Measurements from ENCODE around the gene NBEA. TPM values are rescaled to one million over a fixed set of nuclear protein-coding genes. Genes with fewer than 3 reads are reported as not detected.

NBEA gene
- total and polyA plus RNA-seq, 11 donors: 5.0 to 39.2 (median 23.2) TPM

- intact Hi-C loops (cut with DNase I): no loop called here
- Histone ChIP-seq H3K4me3 (no peak overlapping the region), H3K27me3 (no peaks in the 10 kb centered on the region), H3K27ac (no peak overlapping the region), H3K36me3 (no peaks in the 10 kb centered on the region), H3K9me3 (peaks cover 0 to 8% (median 0%) of the 10 kb centered on the region in 12 donors), H3K4me1 (no peaks in the 10 kb centered on the region)
- WGBS, 4 donors: 90 to 95% (median 93%) methylated on average over 6 of the region's 6 CpGs
- ATAC-seq (no peak), DNase-seq (no peak)
- TF ChIP-seq, protein P1, sequence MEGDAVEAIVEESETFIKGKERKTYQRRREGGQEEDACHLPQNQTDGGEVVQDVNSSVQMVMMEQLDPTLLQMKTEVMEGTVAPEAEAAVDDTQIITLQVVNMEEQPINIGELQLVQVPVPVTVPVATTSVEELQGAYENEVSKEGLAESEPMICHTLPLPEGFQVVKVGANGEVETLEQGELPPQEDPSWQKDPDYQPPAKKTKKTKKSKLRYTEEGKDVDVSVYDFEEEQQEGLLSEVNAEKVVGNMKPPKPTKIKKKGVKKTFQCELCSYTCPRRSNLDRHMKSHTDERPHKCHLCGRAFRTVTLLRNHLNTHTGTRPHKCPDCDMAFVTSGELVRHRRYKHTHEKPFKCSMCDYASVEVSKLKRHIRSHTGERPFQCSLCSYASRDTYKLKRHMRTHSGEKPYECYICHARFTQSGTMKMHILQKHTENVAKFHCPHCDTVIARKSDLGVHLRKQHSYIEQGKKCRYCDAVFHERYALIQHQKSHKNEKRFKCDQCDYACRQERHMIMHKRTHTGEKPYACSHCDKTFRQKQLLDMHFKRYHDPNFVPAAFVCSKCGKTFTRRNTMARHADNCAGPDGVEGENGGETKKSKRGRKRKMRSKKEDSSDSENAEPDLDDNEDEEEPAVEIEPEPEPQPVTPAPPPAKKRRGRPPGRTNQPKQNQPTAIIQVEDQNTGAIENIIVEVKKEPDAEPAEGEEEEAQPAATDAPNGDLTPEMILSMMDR (IDR thresholded peaks at IDR 0.05): no peak
- TF ChIP-seq POLR2A (IDR thresholded peaks at IDR 0.05): no peak
Observed at GRCh38 chr13:35681685-35682084, 739.6 kb downstream of the NBEA start.

GRCh38 chr13:35684432-35684831 is 742.4 kb downstream of the NBEA start:
- Histone ChIP-seq H3K27ac (no peak overlapping the region), H3K36me3 (no peaks in the 10 kb centered on the region), H3K27me3 (no peaks in the 10 kb centered on the region), H3K4me3 (no peak overlapping the region), H3K4me1 (no peaks in the 10 kb centered on the region), H3K9me3 (no peaks in the 10 kb centered on the region)
- ATAC-seq: no peak
- intact Hi-C loops (cut with DNase I): no loop called here
- DNase-seq: no peak
- TF ChIP-seq, protein P1 (IDR thresholded peaks at IDR 0.05): no peak
- TF ChIP-seq POLR2A (IDR thresholded peaks at IDR 0.05): no peak
- WGBS, 4 donors: 89 to 95% (median 94%) methylated on average over 5 of the region's 5 CpGs

DNA sequence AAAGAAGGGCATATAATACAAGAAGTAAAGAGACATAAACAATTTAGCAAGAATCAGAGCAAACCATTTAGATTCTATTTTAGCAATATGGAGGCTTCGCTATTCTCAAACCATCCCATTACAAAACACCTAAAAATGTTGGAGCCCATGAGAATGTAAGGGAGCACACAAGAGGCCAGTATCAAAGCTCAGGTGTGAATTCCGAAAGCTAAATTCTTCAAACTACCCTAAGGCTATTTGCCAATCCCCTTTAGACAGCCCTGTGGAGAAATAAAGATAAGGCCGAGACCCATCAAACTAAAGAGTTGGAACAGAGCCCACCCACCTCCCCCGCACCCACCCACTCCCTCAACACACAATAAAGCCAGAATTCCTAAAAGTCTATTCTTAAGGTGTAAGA is 745.3 kb downstream of the NBEA start:
- H3K9me3 ChIP-seq: no peaks in the 10 kb centered on the region
- H3K4me1 ChIP-seq: peaks cover 0 to 8% (median 0%) of the 10 kb centered on the region in 12 donors
- no peaks in the 10 kb centered on the region for H3K27me3 ChIP-seq
- TF ChIP-seq, protein P1 (IDR thresholded peaks at IDR 0.05): no peak
- no peak for TF ChIP-seq POLR2A (IDR thresholded peaks at IDR 0.05)
- no peak overlapping the region for H3K4me3 ChIP-seq
- DNase-seq: no peak
- intact Hi-C loops (cut with DNase I): no loop called here
- no peak overlapping the region for H3K27ac ChIP-seq
- no peaks in the 10 kb centered on the region for H3K36me3 ChIP-seq
- no peak for ATAC-seq
- WGBS, 4 donors: 68 to 81% (median 78%) methylated on average over 3 to 4 of the region's 4 CpGs

DNA sequence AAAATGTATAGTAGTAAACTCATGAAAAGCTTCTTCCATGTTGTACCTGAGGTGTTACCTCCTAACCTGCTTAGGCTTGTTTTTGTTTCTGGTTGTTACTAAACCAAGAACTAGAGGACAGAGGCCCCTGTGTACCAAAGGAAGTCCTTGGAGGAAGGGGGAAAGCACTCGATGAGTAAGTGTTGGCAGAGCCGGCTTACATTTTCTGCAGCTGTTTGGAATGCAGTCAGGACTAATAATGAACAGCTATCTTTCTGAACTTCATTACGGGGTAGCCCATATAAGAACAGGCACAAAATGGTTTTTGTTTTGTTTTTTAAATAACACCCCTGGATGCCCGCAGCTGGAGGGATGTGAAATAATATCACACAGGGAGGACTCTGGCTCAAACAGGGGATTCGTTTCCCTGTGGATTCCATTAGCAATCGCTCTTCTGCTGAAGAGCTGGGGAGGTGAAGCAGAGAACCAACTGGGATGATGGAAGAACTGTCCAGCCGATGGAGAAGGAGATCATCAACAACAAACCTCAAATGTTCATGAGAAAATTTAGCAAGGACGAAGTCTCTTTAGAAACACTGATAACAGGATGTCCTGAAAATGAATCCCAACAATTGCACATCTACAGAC is 748.6 kb downstream of the NBEA start:
- H3K4me3 ChIP-seq: no peak overlapping the region
- intact Hi-C loops (cut with DNase I): no loop called here
- H3K36me3 ChIP-seq: no peaks in the 10 kb centered on the region
- peaks cover 0 to 8% (median 0%) of the 10 kb centered on the region in 12 donors for H3K4me1 ChIP-seq
- ATAC-seq: peak in 2 of 4 donors; percentile 69 to 76
- WGBS, 4 donors: 42 to 64% (median 52%) methylated on average over 8 of the region's 8 CpGs
- H3K9me3 ChIP-seq: no peaks in the 10 kb centered on the region
- H3K27ac ChIP-seq: peak overlapping the region in 1 of 12 donors; percentile 4
- no peak for DNase-seq
- TF ChIP-seq, protein P1 (IDR thresholded peaks at IDR 0.05): no peak
- no peak for TF ChIP-seq POLR2A (IDR thresholded peaks at IDR 0.05)
- H3K27me3 ChIP-seq: no peaks in the 10 kb centered on the region

Data from heart left ventricle (tissue), 16 donors.